HG03558 (cell line): Measurements from ENCODE around the gene ZNF28.
"Not testable (repeated sequence)": the region's sequence is repeated elsewhere in the genome, so short reads cannot be mapped to it uniquely, and the experiment has no call there.

ENCODE experiments used
- ATAC-seq: cut with Tn5 transposase; IDR thresholded peaks from one replicate; pipeline ENCODE4 v1.9.1; 2021; ENCODE audit warnings: moderate number of reproducible peaks; ENCODE audit not compliant: unreplicated experiment; ENCODE audit errors: extremely low read depth

The ZNF28 gene

DNA sequence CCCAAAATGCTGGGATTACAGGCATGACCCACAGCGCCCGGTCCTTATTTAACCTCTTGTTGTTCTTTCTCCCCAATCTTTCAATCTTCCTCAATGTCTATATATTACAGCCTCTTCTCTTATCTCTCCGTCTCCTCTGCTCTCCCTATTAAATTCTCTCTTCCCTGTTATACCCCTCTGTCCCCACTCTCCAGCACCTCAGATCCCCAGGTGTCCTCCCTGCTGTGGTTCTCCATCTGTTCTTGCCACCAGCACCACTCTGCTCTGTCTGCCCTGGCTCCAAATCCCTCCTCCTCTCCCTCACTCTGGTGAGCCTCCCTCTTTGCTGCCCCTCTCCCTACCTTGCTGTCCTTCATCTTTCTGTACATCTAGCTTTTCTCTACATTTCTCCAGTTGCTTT is 35.9 kb downstream of the ZNF28 start:
- no peak for ATAC-seq

GRCh38 chr19:52782864-52783263 is 38.6 kb downstream of the ZNF28 start:
- not testable (repeated sequence) for ATAC-seq

DNA sequence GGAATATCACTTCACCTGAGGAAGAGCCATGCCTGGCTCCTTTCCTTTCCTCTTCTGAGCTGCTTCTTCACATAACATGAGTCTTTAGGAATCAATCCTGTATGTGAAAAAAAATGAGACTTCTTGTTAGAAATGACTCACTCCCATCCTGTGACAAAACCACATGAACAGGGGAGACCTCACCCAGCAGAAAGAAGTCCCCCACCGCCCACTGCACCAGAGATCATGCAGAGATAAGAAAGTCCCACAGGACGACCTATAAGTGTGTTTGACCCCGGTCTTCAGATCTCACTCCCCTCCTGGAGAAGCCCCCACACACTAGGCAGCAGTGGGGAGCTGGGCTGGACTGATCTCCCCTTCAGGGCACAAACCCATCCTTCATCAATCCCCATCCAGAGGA is 42.6 kb downstream of the ZNF28 start:
- no peak for ATAC-seq

DNA sequence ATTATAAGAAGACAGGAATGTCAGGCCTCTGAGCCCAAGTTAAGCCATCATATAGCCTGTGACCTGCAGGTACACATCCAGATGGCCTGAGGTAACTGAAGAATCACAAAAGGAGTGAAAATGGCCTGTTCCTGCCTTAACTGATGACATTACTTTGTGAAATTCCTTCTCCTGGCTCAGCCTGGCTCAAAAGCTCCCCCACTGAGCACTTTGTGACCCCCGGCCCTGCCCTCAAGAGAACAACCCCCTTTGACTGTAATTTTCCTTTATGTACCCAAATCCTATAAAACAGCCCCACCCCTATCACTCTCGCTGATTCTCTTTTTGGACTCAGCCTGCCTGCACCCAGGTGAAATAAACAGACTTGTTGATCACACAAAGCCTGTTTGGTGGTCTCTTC is 65.0 kb downstream of the ZNF28 start:
- not testable (repeated sequence) for ATAC-seq

DNA sequence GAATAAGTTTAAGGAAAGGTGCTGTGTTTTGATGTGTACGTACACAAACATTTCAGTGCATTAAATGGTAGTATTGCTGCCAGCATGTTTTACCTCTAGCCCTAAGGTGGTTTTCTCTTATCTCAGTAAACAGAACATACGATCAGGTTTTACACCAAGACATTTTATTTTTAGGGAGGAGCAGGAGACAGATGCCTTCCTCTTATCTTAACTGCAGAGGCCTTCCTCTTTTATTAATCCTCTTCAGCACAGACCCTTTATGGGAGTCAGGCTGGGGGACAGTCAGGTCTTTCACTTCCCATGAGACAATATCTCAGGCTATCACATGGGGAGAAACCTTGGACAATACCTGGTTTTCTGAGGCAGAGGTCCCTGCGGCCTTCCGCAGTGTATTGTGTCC is 71.7 kb downstream of the ZNF28 start:
- no peak for ATAC-seq

GRCh38 chr19:52748336-52748950 is 73.0 kb downstream of the ZNF28 start:
- ATAC-seq: no peak
